ENCODE measurements around the gene CACTIN.

DNA sequence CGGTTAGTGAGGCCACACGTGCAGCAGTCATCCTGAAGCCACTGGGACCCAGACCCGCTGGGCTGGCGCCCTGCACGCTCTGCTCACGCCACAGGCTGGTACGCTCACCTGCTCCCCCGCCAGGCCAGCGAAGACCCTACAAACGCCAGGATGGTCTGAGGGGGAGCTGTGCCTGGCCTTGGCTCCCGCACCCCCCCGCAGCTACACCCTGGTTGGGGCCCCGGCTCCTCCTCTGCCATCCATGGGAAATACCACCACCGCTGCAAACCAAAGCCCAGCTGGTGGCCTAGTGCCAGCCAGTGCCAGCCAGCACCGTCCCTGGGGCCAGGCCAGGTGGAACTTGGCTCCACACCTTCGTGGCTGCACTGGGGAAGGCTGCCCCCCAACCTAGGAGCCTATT, 23.3 kb upstream of the CACTIN start:
- TF ChIP-seq CEBPB (IDR thresholded peaks at IDR 0.05; ENCODE audit: low read depth) (no peak), ZNF274 (IDR thresholded peaks at IDR 0.05; ENCODE audit: low read depth, low read length) (no peak), POLR2AphosphoS5 (IDR thresholded peaks at IDR 0.05; ENCODE audit: low read depth, low read length) (no peak), POLR2A (IDR thresholded peaks at IDR 0.05; ENCODE audit: borderline replicate concordance, extremely low read depth, insufficient read depth, insufficient read length) (no peak), EGR1 (IDR thresholded peaks at IDR 0.05; ENCODE audit: low read depth) (no peak)
- TF ChIP-seq, protein P1, sequence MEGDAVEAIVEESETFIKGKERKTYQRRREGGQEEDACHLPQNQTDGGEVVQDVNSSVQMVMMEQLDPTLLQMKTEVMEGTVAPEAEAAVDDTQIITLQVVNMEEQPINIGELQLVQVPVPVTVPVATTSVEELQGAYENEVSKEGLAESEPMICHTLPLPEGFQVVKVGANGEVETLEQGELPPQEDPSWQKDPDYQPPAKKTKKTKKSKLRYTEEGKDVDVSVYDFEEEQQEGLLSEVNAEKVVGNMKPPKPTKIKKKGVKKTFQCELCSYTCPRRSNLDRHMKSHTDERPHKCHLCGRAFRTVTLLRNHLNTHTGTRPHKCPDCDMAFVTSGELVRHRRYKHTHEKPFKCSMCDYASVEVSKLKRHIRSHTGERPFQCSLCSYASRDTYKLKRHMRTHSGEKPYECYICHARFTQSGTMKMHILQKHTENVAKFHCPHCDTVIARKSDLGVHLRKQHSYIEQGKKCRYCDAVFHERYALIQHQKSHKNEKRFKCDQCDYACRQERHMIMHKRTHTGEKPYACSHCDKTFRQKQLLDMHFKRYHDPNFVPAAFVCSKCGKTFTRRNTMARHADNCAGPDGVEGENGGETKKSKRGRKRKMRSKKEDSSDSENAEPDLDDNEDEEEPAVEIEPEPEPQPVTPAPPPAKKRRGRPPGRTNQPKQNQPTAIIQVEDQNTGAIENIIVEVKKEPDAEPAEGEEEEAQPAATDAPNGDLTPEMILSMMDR (IDR thresholded peaks at IDR 0.05 in 2 of 3, conservative IDR thresholded peaks at IDR 0.05 in 1 of 3; ENCODE audit: borderline replicate concordance in 1 of 3, insufficient read depth in 1 of 3, low read depth in 2 of 3, low read length in 2 of 3), result no peak
- TF ChIP-seq, protein P2, sequence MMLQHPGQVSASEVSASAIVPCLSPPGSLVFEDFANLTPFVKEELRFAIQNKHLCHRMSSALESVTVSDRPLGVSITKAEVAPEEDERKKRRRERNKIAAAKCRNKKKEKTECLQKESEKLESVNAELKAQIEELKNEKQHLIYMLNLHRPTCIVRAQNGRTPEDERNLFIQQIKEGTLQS (IDR thresholded peaks at IDR 0.05), result no peak
- TF ChIP-seq, protein P3, sequence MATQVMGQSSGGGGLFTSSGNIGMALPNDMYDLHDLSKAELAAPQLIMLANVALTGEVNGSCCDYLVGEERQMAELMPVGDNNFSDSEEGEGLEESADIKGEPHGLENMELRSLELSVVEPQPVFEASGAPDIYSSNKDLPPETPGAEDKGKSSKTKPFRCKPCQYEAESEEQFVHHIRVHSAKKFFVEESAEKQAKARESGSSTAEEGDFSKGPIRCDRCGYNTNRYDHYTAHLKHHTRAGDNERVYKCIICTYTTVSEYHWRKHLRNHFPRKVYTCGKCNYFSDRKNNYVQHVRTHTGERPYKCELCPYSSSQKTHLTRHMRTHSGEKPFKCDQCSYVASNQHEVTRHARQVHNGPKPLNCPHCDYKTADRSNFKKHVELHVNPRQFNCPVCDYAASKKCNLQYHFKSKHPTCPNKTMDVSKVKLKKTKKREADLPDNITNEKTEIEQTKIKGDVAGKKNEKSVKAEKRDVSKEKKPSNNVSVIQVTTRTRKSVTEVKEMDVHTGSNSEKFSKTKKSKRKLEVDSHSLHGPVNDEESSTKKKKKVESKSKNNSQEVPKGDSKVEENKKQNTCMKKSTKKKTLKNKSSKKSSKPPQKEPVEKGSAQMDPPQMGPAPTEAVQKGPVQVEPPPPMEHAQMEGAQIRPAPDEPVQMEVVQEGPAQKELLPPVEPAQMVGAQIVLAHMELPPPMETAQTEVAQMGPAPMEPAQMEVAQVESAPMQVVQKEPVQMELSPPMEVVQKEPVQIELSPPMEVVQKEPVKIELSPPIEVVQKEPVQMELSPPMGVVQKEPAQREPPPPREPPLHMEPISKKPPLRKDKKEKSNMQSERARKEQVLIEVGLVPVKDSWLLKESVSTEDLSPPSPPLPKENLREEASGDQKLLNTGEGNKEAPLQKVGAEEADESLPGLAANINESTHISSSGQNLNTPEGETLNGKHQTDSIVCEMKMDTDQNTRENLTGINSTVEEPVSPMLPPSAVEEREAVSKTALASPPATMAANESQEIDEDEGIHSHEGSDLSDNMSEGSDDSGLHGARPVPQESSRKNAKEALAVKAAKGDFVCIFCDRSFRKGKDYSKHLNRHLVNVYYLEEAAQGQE (IDR thresholded peaks at IDR 0.05; ENCODE audit: low read depth), result no peak
- TF ChIP-seq, protein P4, sequence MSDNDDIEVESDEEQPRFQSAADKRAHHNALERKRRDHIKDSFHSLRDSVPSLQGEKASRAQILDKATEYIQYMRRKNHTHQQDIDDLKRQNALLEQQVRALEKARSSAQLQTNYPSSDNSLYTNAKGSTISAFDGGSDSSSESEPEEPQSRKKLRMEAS (IDR thresholded peaks at IDR 0.05), result no peak
